HCT116 (cell line): ENCODE measurements around the gene SIGMAR1. TPM values are rescaled to one million over a fixed set of nuclear protein-coding genes. Genes with fewer than 3 reads are reported as not detected.
A peak's percentile ranks its signal among the peaks of the same experiment; 100 is the strongest.
"Not testable (repeated sequence)": the region's sequence is repeated elsewhere in the genome, so short reads cannot be mapped to it uniquely, and the experiment has no call there.

Experiments used
- ATAC-seq: fragments of 200-7000 bp; cut with Tn5 transposase; 2 replicates; pipeline ENCODE4 v1.9.1; 2020; ENCODE audit warnings: mild to moderate bottlenecking, moderate library complexity
- BruUV-seq: library from RNA; stranded (reverse); fragments of 400-500 nt; replicated peaks from 2 replicates; lab custom pipeline; 2021; lab: Mats Ljungman, UMichigan
- CTCF ChIA-PET: fragments of 300-600 bp; sonication (Branson Sonifier 250); formaldehyde crosslinking; loops from one replicate; lab custom pipeline; 2021; ENCODE audit warnings: antibody characterized with exemption; lab: Charles Lee
- POLR2A ChIA-PET: fragments of 300-600, 350-600 bp; sonication (Branson Sonifier 250); formaldehyde crosslinking; loops from one replicate; lab custom pipeline; 2021; ENCODE audit warnings: antibody characterized with exemption; lab: Charles Lee
- RAD21 ChIA-PET, 2 experiments: fragments of 300-600 bp; sonication (Branson Sonifier 250); formaldehyde crosslinking; loops; one replicate each; lab custom pipeline; 2023; ENCODE audit warnings: low total read pairs in 2 of 2; ENCODE audit not compliant: uncharacterized antibody in 2 of 2, unreplicated experiment in 2 of 2, low non-redundant PET in 1 of 2; lab: Charles Lee
- DNase-seq: peaks from one replicate; pipeline ENCODE4 v3.0.0-alpha.2; 2010; ENCODE audit warnings: low read depth, low spot score
- H2AFZ ChIP-seq: fragments of 200-600 bp; shearing (Covaris generic), sonication (generic); 2 replicates; pipeline ENCODE4 v1.6.1; 2017; ENCODE audit warnings: low read depth, mixed run types, mixed read lengths, antibody characterized with exemption, low read length; ENCODE audit not compliant: poor library complexity, severe bottlenecking
- H3K27ac ChIP-seq: 2 replicates; pipeline ENCODE4 v1.5.1; 2012; ENCODE audit warnings: low read depth, low read length
- H3K27me3 ChIP-seq: fragments of 200-600 bp; sonication (generic); 2 replicates; pipeline ENCODE4 v1.6.1; 2016; ENCODE audit warnings: mixed run types, low read length, mixed read lengths; ENCODE audit not compliant: insufficient read depth
- H3K36me3 ChIP-seq, 2 experiments: fragments of 200-500 bp in 1 of 2; fragments of 200-600 bp in 1 of 2; sonication (Bioruptor generic) in 1 of 2; sonication (generic) in 1 of 2; 2 replicates each; pipeline versions ENCODE4 v1.5.1 to v1.6.1; 2014 to 2016; ENCODE audit warnings: low read length in 2 of 2, inconsistent platforms in 1 of 2, mixed read lengths in 1 of 2, mixed run types in 1 of 2; ENCODE audit not compliant: insufficient read depth in 2 of 2, control insufficient read depth in 1 of 2
- H3K4me1 ChIP-seq, 2 experiments: fragments of 200-600 bp in 1 of 2; sonication (generic) in 1 of 2; 2 replicates each; pipeline versions ENCODE4 v1.5.1 to v1.6.1; 2012 to 2017; ENCODE audit warnings: low read length in 2 of 2, inconsistent platforms in 1 of 2, mild to moderate bottlenecking in 1 of 2, mixed read lengths in 1 of 2, mixed run types in 1 of 2, moderate library complexity in 1 of 2; ENCODE audit not compliant: insufficient read depth in 2 of 2, control insufficient read depth in 1 of 2
- H3K4me2 ChIP-seq: fragments of 200-600 bp; sonication (generic); 2 replicates; pipeline ENCODE4 v1.6.1; 2017; ENCODE audit warnings: mixed run types, low read length, mixed read lengths
- H3K4me3 ChIP-seq, 2 experiments: fragments of 200-600 bp in 1 of 2; sonication (generic) in 1 of 2; replicated peaks in 1 of 2; 2 replicates each; pipeline ENCODE4 v1.5.1; 2011 to 2016; ENCODE audit warnings: low read length in 2 of 2, control low read depth in 1 of 2, low read depth in 1 of 2, mild to moderate bottlenecking in 1 of 2, mixed read lengths in 1 of 2, mixed run types in 1 of 2
- H3K79me2 ChIP-seq: fragments of 200-600 bp; sonication (generic); 2 replicates; pipeline ENCODE4 v1.6.1; 2017; ENCODE audit warnings: mild to moderate bottlenecking, mixed run types, low read length, moderate library complexity, mixed read lengths; ENCODE audit not compliant: insufficient read depth
- H3K9ac ChIP-seq: fragments of 200-600 bp; sonication (generic); 2 replicates; pipeline ENCODE4 v1.6.1; 2016; ENCODE audit warnings: low read length, mixed read lengths
- H3K9me2 ChIP-seq: fragments of 200-600 bp; sonication (generic), shearing (Covaris generic); 2 replicates; pipeline ENCODE4 v1.6.1; 2017; ENCODE audit warnings: mixed run types, mild to moderate bottlenecking, moderate library complexity; ENCODE audit not compliant: insufficient read depth
- H3K9me3 ChIP-seq, 2 experiments: fragments of 200-500 bp in 1 of 2; fragments of 200-600 bp in 1 of 2; sonication (Bioruptor generic) in 1 of 2; sonication (generic) in 1 of 2; 2 replicates each; pipeline ENCODE4 v1.6.1; 2014 to 2017; ENCODE audit warnings: low read length in 2 of 2, mixed read lengths in 2 of 2, inconsistent platforms in 1 of 2, low read depth in 1 of 2, mild to moderate bottlenecking in 1 of 2, mixed run types in 1 of 2, moderate library complexity in 1 of 2; ENCODE audit not compliant: control insufficient read depth in 1 of 2, insufficient read depth in 1 of 2
- H4K20me1 ChIP-seq: fragments of 200-600 bp; sonication (generic), shearing (Covaris generic); 2 replicates; pipeline ENCODE4 v1.6.1; 2017; ENCODE audit warnings: mixed run types, mild to moderate bottlenecking, moderate library complexity; ENCODE audit not compliant: insufficient read depth
- ATF3 ChIP-seq: IDR thresholded peaks from 2 replicates; pipeline ENCODE4 v1.6.1; 2012
- CEBPB ChIP-seq: IDR thresholded peaks from 2 replicates; pipeline ENCODE4 v1.6.1; 2012; ENCODE audit warnings: low read depth
- CTCF ChIP-seq, 3 experiments: fragments of 200-600 bp in 1 of 3; sonication (generic) in 1 of 3; IDR thresholded peaks in 2 of 3; conservative IDR thresholded peaks in 1 of 3; 2 replicates each; pipeline ENCODE4 v1.5.1; 2012 to 2017; ENCODE audit warnings: low read depth in 2 of 3, low read length in 2 of 3, antibody characterized with exemption in 1 of 3, borderline replicate concordance in 1 of 3, control low read depth in 1 of 3, mild to moderate bottlenecking in 1 of 3, mixed read lengths in 1 of 3, mixed run types in 1 of 3, moderate library complexity in 1 of 3; ENCODE audit not compliant: insufficient read depth in 1 of 3
- EZH2 ChIP-seq: fragments of 200-600 bp; sonication (generic); IDR thresholded peaks from 2 replicates; pipeline ENCODE4 v1.6.1; 2017; ENCODE audit warnings: antibody characterized with exemption, mixed run types
- EZH2phosphoT487 ChIP-seq: fragments of 200-600 bp; IDR thresholded peaks from 2 replicates; pipeline ENCODE4 v1.6.1; 2018; ENCODE audit warnings: antibody characterized with exemption, borderline replicate concordance
- REST ChIP-seq: IDR thresholded peaks from 2 replicates; pipeline ENCODE4 v1.6.1; 2012; ENCODE audit warnings: low read depth
- SP1 ChIP-seq: IDR thresholded peaks from 2 replicates; pipeline ENCODE4 v1.6.1; 2012; ENCODE audit warnings: low read depth
- YY1 ChIP-seq: IDR thresholded peaks from 2 replicates; pipeline ENCODE4 v1.6.1; 2011; ENCODE audit warnings: low read length, low read depth, moderate library complexity, mild to moderate bottlenecking; ENCODE audit not compliant: insufficient replicate concordance; ENCODE audit errors: extremely low read depth
- ZFX ChIP-seq: fragments of 450-650 bp; IDR thresholded peaks from 2 replicates; pipeline ENCODE4 v1.6.1; 2017
- intact Hi-C: fragments of 100-400 bp; cut with micrococcal nuclease; formaldehyde crosslinking; loops from 2 replicates; pipeline ENCODE4 v1.10.0; 2022
- total RNA-seq: library from RNA; stranded (reverse); gene quantifications from one replicate; pipeline ENCODE4 v1.2.1, GENCODE V29; 2021; ENCODE audit not compliant: unreplicated experiment

The SIGMAR1 gene
- total RNA-seq, 1 experiment from 2014 or later, result 109 TPM

- H3K27ac ChIP-seq, BruUV-seq, H3K27me3 ChIP-seq, H4K20me1 ChIP-seq, H3K4me2 ChIP-seq, H3K9me3 ChIP-seq, H3K9me2 ChIP-seq, DNase-seq, intact Hi-C loops, ATAC-seq, H3K9ac ChIP-seq, H2AFZ ChIP-seq, H3K4me3 ChIP-seq, CTCF ChIA-PET: not testable (repeated sequence)
- peaks cover 27% of the 10 kb centered on the region for H3K79me2 ChIP-seq
- peaks cover 0 to 12% of the 10 kb centered on the region in 2 experiments; a peak in 2 of 4 replicates for H3K36me3 ChIP-seq
- ChIA-PET POLR2A (interaction anchor here (2.2 to 3.1 kb wide), 2 partner anchors 7 to 27 kb away, joined by 6 to 26 read pairs; partner anchors contain the start of genes GALT and RPP25L), RAD21 (interaction anchor here in 1 of 2 experiments (0.7 kb wide), 1 partner anchor 510 kb away, joined by 4 read pairs; no protein-coding TSS in a partner anchor)
- peaks cover 14 to 31% of the 10 kb centered on the region in 2 experiments; a peak in 3 of 4 replicates for H3K4me1 ChIP-seq
Observed at GRCh38 chr9:34639322-34639721, 1.7 kb upstream of the SIGMAR1 start.

- CTCF ChIA-PET, result interaction anchor here (0.7 to 2.5 kb wide), 3 partner anchors 9 to 34 kb away, joined by 3 to 9 read pairs (median 7); partner anchors contain the start of genes DCTN3 and GALT
- H2AFZ ChIP-seq, result no peak overlapping the region
Observed at GRCh38 chr9:34638138-34638445, 505 bp upstream of the SIGMAR1 start.

More at GRCh38 chr9:34638138-34638445, 505 bp upstream of the SIGMAR1 start:
- ChIA-PET POLR2A (interaction anchor here (0.6 to 3.1 kb wide), 8 partner anchors 8 to 261 kb away, joined by 3 to 26 read pairs (median 8); partner anchors contain the start of genes ARID3C, DCTN3, GALT and IL11RA), RAD21 (no interaction called here)
- H3K27ac ChIP-seq, result peak overlapping the region; percentile 85
- peak overlapping the region; percentile 95 for H3K4me2 ChIP-seq
- no peaks in the 10 kb centered on the region for H3K9me2 ChIP-seq
- peaks cover 15 to 38% of the 10 kb centered on the region in 2 experiments; a peak in 3 of 4 replicates for H3K4me1 ChIP-seq
- BruUV-seq, result no TSS peak
- DNase-seq (no peak), ATAC-seq (no peak; the same call in 1 of the 2 replicates)
- intact Hi-C loops, result no loop called here
- H3K79me2 ChIP-seq, result peaks cover 27% of the 10 kb centered on the region
- peak overlapping the region; percentile 94 for H3K4me3 ChIP-seq
- no peaks in the 10 kb centered on the region for H3K27me3 ChIP-seq
- H3K9me3 ChIP-seq, result no peaks in the 10 kb centered on the region
- TF ChIP-seq SP1 (no peak), YY1 (no peak), EZH2phosphoT487 (no peak), REST (no peak), CTCF (IDR thresholded peaks at IDR 0.05 in 2 of 3, conservative IDR thresholded peaks at IDR 0.05 in 1 of 3; ENCODE audit: borderline replicate concordance in 1 of 3, insufficient read depth in 1 of 3, low read depth in 2 of 3, low read length in 2 of 3) (no peak), CEBPB (no peak), ATF3 (no peak), ZFX (no peak), EZH2 (no peak)
- peak overlapping the region; percentile 94 for H3K9ac ChIP-seq
- peaks cover 0 to 12% of the 10 kb centered on the region in 2 experiments; a peak in 2 of 4 replicates for H3K36me3 ChIP-seq
- H4K20me1 ChIP-seq, result no peaks in the 10 kb centered on the region
